Right renal cortex interstitium (tissue), 3 donors: ENCODE results near the gene IKBKE. TPM values are rescaled to one million over a fixed set of nuclear protein-coding genes. Genes with fewer than 3 reads are reported as not detected.

ENCODE experiments used
- DNase-seq, 3 donors: peaks; one replicate each; pipeline ENCODE4 v3.0.0-alpha.2; 2013; ENCODE audit warnings: low read depth in 3 of 3, low spot score in 2 of 3
- polyA plus RNA-seq, 3 donors: library from polyadenylated mRNA; unstranded; fragments of 120-200 nt; gene quantifications; one replicate each; pipeline ENCODE4 v1.2.1, GENCODE V29; 2013; ENCODE audit not compliant: insufficient read length in 3 of 3

Gene IKBKE
- polyA plus RNA-seq, 3 donors, result 4.3 to 5.0 (median 4.4) TPM

DNA sequence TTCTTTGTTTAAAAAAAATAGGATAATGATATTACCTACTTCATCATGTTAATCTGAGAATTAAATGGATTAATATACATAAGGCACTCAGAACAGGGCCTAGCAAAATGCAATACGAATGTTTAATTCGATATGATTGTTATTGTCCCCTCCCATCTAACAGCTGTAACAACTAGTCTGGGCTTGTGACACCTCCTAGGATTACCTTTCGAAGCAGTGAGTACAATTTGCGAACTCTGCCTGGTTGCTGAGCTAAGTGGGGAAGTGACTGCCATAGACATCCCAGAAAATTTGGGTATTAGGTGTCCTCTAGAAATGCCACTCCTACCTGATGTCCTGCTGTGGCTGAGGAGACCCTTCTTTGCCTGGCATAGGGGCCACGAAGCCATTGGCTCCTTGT lies 40.1 kb downstream of the IKBKE start:
- DNase-seq, result no peak

DNA sequence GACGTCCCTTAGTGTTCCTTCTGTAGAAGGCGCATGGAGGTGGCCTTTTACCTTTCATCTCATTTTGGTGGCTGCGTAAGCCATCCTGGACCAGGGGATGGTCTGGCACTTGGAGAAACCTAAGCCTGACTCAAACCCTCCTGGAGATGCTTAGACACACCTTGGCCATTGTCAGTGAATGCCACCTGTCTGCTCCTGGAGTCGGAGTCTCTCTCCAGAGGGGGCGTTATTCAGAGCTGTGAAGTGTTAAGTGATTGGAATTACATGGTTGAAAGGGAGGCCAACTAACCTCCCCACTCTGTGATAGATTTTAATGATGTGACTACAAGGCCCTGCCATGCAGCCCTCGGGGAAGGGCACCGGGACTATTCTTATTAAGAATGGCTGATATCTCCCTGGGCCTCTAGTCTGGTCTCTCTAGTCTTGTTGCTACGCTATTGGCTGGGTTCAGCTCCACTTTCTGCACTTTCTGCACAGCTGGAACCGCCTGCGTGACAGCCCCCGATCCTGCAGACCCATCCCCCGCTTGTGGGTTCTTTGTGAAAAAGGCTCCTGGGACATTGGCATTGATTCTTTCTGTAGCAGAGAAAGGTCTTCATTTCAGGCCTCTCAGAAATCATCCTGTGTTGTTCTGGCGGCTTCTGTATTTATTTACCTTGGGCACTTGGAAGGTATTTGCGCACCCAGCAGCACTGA lies 41.2 kb downstream of the IKBKE start:
- DNase-seq, result no peak

DNA sequence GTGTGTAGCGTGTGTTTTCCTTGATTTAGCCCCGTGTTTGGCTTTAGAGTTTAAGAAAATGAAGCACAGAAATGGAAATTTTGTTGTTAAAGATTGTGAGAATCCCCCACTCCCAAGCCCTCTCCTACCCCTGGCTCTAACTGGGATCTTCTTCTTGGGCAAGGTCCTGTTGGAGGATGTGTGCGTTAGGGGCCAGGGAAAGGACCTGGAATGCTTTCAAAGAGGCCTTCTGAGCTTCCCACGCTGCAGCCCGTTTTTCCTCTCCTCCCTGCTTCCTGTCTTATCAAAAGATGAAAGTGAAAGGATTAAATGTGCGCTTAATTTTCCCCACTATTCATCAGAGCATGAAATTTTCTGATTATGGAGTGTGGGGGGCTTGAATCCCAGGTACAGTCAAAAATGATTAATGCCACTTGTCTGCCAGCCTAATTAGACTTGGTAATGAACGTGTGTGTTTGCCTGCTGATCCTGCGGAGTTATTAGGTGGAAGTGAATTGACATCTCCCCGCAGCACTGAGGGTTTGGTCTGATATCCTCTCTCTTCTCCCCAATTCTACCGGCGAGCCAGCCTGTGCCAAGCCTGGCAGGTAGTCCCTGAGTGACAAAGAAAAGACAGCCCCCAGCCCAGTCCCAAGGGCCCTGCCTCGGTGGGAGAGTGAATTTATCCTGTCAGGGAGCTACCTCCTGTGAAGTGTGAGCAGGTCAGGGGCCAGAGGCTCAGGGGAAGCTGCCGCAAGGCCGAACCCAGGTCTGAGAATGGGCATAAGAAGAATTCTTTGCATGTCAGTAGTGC lies 42.0 kb downstream of the IKBKE start:
- no peak for DNase-seq

DNA sequence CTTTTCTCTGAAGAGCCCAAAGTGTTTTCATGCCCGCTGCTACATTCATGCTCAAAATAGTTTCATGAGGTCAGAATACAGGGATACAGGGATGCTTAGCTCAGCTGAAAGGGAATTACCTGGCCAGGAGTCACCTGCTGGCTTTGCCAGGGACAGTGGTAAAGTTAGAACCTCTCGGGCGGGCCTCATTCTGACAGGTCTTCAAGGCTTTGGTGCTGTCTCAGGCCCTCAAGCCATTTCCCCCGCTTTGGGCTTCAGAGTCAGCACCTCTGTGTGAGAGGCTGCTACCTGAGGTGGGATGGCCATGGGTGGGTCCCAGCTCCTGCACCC lies 42.5 kb downstream of the IKBKE start:
- no peak for DNase-seq

DNA sequence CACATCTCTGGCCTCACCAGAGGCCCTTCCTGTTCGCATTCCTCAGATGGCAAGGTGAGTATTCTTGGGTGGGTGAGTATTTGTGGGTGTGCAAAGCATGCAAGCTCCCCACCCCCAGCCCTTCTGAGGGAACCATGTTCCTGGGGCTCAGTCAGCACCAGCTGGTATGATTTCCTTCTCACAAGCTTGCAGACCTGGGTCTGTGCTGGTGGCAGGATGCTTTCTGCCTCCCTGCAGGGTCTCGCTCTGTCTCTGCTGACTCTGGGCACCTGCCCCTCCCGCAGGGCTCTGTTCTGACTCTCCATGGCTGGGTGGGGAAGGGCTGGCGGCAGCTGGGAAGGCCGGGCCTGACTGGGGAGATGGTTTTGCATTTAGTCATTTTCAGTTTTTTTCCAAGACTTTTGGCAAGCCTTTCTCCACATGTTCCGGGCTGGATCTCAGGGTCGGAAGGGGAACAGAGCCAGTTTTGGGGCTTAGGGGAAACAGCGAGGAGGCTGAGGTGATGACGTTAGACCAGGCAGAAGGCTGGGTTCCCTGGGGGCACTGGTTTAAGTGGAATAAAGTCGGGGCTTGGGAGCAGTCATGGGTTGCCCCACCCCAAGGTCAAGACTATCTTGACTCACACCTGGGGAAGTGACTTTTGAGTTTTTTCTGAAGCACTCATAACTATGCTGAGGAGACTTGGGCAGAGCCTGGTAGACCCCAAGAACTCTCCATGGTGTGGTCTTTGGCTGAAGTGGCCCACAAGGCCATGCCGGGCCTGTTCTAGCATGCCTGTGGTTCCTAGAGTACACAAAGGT lies 43.2 kb downstream of the IKBKE start:
- no peak for DNase-seq

DNA sequence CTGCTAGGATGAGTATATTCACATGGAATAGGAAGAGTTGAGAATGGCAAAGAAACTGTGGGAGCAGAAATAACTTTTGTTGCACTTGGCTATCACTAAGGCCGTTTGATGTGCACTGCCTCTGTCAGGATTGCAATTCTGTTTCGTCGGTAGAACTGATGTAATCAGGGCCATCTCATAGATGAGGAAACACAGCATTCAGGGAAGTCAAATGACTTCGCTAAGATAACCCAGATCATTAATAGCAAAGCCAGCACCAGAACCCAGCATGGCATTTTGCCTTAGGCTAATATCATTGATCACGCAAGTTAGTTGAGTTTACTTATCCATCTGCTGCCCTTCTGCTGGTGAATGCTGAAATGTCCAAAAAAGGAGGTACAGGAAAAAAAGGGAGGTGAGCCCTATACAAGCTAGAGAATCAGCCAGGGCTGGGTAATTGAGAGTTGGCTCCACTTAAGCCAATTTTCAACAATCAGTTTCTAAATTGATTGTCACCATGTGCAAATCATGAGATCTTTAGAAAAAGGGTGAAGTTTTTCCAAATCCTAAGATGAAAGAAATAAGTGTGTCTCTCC lies 44.6 kb downstream of the IKBKE start:
- no peak for DNase-seq

DNA sequence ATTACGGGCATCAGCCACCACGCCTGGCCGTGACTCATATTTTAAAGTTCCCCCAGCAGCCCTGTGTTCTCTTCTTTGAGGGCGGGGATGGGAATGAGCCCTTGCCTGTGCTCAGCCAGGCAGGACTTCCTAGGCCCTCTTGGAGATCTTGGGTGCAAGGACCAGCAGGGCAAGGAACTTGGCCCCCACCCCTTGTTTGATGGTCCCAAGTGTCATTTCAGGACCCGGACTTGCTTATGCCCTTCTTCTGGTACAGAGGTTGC lies 46.4 kb downstream of the IKBKE start:
- no peak for DNase-seq

DNA sequence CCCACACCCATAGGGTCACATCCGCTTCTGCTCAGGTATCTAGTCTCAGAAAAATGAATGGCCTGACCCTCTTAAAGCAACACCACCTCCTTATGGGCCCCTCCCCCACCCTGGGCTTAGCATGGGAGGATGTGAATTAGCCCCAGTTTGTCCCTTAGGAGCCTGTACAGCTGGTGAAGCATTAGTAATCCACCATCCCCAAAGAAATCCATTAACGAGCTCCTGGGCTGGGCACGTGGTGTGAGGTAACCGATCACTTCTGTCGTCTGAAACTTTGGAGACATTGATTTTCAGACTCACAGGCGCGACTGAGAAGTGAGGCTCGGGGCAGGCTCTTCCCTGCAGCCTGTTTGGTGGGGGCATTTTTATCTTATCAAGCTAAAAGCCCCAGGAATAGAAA lies 47.5 kb downstream of the IKBKE start:
- DNase-seq, result no peak

DNA sequence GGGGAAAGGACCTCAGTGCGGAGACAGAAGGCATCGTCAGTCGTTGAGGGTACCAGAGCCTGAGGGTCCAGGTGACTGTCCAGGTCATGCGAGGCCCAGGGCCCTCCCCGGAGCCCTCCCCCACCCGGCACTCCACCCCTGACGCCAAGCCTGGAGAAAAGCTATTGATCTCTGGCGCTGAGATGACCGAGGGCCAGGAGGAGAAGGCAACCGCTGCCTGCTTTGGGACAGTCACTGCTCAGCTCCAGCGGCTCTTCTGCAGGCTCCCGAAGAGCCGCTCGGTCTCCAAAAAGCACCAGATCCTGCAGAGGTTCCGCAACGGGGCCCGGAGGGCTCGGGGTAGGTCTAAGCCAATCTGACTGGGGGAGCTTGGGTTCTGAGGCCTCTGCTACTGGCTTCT lies 47.9 kb downstream of the IKBKE start:
- DNase-seq, result no peak

DNA sequence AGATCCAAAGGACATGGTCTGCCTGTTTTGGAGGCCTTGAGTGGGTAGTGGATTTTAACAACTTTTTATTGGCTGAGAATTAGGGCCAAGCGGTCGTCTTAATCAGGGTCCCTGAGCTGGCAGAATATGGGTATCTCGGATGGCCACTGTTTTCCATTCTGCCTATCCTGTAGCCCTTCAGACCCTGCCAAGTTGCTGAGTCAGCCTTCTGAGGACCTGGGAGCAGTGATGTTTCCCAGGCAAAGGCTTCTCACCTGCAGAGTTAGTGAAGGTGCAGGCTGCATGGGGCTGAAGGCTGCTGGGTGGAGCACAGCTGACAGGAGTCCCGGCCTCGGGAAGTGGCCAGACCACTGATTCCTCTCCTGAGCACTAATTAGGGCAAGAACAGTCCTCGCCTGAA lies 48.5 kb downstream of the IKBKE start:
- DNase-seq, result no peak

DNA sequence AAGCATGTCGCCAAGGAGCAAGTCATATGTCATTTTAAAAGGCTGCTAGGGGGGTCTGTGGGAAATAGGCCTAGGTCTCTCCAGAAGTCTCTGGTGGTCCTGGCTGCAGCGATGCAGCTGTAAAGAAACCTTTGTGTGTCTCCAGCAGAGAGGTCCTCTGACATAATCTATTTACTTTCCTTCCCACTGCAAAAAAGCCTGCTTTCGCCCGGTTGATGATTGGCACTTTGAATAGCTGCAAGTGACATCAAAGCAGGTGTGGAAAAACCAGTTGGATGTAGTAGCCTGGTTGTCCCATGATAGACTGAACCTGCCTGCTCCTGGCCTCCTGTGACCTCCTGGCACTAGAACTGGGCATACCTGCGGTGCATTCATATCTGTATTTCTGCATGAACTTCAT lies 50.9 kb downstream of the IKBKE start:
- DNase-seq, result no peak

DNA sequence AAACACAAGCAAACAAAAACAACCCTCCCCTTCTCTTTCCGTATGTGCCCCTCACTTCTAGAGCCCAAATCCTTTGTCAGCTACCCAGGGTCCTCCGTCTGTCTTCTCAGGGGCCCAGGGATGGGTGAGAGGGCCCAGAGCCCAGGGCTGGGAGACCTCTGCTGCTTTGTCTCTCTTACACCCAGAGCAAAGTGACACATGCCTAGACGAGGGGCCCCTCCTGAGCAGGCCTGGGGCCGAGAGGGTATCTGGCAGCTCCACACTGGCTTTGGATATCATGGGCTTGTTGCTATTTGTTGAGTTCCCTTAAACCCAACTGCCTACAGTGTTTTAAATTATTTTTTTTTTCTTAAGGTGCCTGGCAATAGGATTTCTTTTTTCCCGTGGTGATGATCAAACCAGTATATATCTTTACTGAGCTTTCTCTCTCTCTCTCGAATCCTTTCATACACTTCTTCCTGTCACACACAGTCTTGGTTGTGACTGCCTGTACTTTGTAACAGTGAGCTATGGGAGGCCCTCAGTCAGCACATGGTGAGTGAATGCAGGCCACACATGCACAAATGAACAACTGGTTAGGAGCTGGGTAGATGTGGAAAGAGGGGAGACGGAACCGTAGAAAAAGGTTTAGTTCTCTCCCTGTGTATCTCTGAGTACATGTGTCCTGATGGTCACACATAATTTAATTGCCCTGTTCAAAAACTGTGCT lies 51.6 kb downstream of the IKBKE start:
- no peak for DNase-seq

DNA sequence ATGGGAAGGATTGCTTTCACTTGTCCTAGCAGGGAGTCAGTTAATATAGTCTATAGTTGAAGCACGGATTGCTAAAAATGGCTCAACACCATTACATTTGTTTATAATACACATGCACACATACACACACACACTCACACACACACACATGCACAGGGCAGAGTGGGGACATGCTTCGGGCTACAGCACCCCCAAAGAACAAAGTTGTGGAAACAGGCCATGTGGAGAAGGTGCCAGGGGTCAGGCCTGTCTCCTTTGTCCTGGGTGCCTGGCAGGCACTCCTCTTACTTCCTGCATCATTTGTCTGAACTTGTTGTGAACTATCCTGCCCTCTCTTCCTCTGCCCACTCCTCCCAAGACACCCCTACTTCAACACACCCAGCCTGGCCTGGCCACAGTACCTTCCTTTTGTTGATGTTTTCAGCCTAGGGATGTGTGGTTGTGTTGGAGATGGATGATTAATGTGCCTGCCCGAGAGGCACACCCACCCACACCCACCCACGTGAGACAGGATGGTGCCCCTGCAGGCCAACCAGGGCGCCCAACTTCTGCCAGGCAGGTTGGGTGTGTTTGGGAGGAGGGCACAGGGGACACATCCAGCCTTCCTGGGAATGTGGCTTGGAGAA lies 54.6 kb downstream of the IKBKE start:
- no peak for DNase-seq

DNA sequence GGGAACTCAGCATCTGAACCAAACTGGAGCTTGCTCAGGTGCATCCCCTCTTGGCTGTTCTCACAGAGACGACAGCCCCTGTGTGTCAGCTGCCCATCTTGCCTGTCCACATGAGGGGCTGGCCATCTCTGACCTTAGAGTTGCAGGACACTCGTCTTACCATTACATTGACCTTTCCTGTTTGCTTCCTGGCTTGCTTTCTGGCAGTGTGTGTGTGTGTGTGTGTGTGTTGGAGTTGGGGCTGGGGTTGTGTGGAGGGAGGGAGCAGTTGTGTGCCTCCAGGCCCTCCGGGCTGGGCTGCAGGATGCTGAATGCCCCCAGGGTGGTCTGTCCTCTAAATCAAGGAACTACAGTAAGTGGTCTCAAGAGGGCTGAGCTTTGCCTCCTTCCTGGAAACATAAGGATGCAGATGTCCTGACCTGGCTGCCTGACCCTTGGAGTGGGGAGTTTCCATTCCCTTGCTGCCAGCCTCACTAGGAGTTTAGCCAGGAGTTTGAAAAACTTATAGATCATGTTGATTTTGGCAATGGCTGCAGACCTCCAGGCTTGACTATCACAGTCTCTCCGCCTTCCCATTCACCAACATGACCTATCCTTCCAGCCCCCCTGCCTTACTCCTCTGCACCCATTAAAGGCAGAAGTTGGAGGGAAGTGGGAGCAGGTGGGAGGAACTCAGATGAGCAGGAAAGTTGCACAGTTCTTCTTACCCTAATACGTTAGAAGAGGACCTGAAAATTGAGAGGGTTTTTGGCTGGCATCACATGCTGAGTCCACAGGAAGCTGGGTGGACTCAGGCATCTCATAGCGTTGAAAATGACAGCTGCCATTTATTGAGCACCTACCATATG lies 56.0 kb downstream of the IKBKE start:
- no peak for DNase-seq

DNA sequence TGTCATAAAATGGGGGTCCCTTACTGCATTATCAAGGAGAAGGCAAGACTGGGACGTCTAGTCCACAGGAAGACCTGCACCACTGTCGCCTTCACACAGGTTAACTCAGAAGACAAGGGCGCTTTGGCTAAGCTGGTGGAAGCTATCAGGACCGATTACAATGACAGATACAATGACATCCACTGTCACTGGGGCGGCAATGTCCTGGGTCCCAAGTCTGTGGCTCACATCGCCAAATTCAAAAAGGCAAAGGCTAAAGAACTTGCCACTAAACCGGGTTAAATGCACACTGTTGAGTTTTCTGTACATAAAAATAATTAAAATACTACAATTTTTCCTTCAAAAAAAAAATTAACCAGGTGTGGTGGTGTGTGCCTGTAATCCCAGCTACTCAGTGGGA lies 59.1 kb downstream of the IKBKE start:
- no peak for DNase-seq

DNA sequence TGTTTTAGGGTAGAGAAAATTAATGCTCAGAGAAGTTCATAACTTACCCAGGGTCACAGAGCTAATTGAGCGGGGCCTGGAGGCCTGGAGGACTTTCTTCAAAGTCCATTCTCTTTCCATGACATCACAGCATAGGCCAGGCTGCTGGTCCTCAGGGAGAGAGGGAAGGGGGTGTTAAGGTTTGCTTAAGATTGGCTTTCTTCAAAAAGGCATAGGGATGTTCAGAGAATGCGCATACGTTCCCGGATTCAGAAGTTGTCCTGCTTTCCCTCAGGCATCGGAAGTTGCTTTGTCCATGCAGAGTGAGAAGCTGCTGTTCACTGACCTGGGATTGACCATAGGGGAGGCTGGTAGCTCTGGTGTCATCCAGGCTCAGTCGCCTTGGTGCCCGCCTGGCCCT lies 62.1 kb downstream of the IKBKE start:
- no peak for DNase-seq

DNA sequence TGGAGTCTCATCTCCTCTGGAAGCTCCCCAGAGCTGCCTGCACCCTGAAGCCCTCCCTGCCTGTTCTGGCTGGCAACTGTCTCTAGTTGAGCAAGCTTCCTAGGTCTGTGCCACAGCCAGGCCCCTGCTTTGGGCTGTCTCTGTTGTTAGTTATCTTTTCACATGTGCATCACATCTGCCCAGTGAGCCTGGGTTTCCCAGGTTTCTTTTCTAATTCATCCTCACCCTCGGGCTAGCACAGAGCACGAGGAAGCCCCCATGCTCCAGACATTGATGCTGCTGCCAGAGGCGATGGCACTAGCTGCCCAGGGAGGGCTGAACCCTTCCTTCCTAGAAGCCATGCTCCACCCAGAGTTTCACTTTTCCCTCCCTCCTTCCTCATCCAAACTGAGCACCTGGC lies 64.3 kb downstream of the IKBKE start:
- no peak for DNase-seq

DNA sequence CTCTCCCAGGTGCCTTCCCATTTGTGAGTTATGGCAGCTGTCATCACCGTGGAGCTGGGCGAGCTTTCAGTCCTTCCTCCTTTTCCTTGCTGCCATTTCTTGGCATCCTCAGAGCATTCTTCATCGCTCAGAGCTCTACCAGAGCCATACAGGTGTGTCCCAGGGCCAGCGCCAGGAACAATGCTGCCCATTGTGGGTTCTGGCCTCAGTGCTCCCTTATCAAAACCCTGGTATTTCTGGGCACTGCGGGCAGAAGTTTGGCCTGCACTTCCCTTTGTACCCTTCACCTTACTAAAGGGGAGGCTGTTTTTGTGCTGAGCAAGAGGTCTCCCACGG lies 65.5 kb downstream of the IKBKE start:
- no peak for DNase-seq

DNA sequence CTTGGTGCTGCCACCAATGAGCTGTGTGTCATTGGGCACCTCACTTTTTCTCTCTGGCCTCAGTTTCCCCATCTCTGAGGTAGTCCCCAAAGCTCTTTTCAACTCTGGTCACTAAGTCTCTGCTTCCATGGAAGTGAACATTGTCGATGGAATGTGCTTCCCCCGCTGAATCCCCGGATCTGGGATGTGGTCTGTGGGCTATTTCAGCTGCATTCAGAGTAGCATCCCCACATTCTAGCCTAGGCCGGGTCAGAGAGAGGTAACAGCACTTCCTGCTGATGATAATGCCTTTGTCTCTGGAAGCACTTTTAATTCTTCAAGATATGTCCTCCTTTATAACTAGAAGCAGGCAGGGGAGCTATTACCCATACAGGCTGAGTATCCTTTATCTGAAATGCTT lies 66.9 kb downstream of the IKBKE start:
- DNase-seq, result no peak
